PC-3 (cell line): ENCODE data around the gene PRSS12. TPM values are rescaled to one million over a fixed set of nuclear protein-coding genes. Genes with fewer than 3 reads are reported as not detected.

ENCODE experiments used
- ATAC-seq: fragments of 200-7000 bp; cut with Tn5 transposase; 2 replicates; pipeline ENCODE4 v1.9.1; 2020; ENCODE audit warnings: mild to moderate bottlenecking, moderate library complexity
- BruUV-seq: library from RNA; stranded (reverse); fragments of 400-500 nt; replicated peaks from 2 replicates; lab custom pipeline; 2021; lab: Mats Ljungman, UMichigan
- CTCF ChIA-PET: fragments of 300-600 bp; sonication (Branson Sonifier 250); formaldehyde crosslinking; loops from one replicate; lab custom pipeline; 2022; ENCODE audit warnings: antibody characterized with exemption; lab: Charles Lee
- POLR2A ChIA-PET: fragments of 300-600 bp; sonication (Branson Sonifier 250); formaldehyde crosslinking; loops from one replicate; lab custom pipeline; 2022; ENCODE audit warnings: antibody characterized with exemption; ENCODE audit not compliant: unreplicated experiment; lab: Charles Lee
- DNase-seq: peaks from one replicate; pipeline ENCODE4 v3.0.0-alpha.2; 2015
- H2AFZ ChIP-seq: fragments of 300-600 bp; sonication (generic); 2 replicates; pipeline ENCODE4 v1.6.0; 2016; ENCODE audit warnings: antibody characterized with exemption, low read length
- H3F3A ChIP-seq: fragments of 300-600 bp; sonication (generic); one replicate; pipeline ENCODE4 v1.6.0; 2017; ENCODE audit warnings: antibody characterized with exemption, low read length, control low read depth, mild to moderate bottlenecking; ENCODE audit not compliant: unreplicated experiment
- H3K27ac ChIP-seq: fragments of 300-600 bp; sonication (generic); 2 replicates; pipeline ENCODE4 v1.5.1; 2016; ENCODE audit warnings: mild to moderate bottlenecking, low read length
- H3K27me3 ChIP-seq: fragments of 300-600 bp; sonication (generic); 2 replicates; pipeline ENCODE4 v1.6.1; 2016; ENCODE audit warnings: low read length, mixed read lengths
- H3K36me3 ChIP-seq: fragments of 300-600 bp; sonication (generic); 2 replicates; pipeline ENCODE4 v1.6.1; 2016; ENCODE audit warnings: low read depth, mixed run types, low read length, mixed read lengths
- H3K4me1 ChIP-seq: fragments of 300-600 bp; sonication (generic); 2 replicates; pipeline ENCODE4 v1.5.1; 2016; ENCODE audit warnings: low read length; ENCODE audit not compliant: insufficient read depth
- H3K4me2 ChIP-seq: fragments of 300-600 bp; sonication (generic); 2 replicates; pipeline ENCODE4 v1.6.0; 2016; ENCODE audit warnings: low read length
- H3K4me3 ChIP-seq: fragments of 300-600 bp; sonication (generic); 2 replicates; pipeline ENCODE4 v1.5.1; 2016; ENCODE audit warnings: mild to moderate bottlenecking, low read length, mixed read lengths
- H3K79me2 ChIP-seq: fragments of 300-600 bp; sonication (generic); 2 replicates; pipeline ENCODE4 v1.6.1; 2017; ENCODE audit warnings: low read length, mixed read lengths
- H3K9ac ChIP-seq: fragments of 300-600 bp; sonication (generic); 2 replicates; pipeline ENCODE4 v1.6.0; 2016; ENCODE audit warnings: mild to moderate bottlenecking, low read length
- H3K9me2 ChIP-seq: fragments of 300-600 bp; sonication (generic); replicated peaks from 2 replicates; pipeline ENCODE4 v1.6.1; 2016; ENCODE audit warnings: mixed run types, low read length, mixed read lengths
- H3K9me3 ChIP-seq: fragments of 300-600 bp; sonication (generic); 2 replicates; pipeline ENCODE4 v1.6.1; 2016; ENCODE audit warnings: low read length, mixed read lengths
- H4K20me1 ChIP-seq: fragments of 300-600 bp; sonication (generic); 2 replicates; pipeline ENCODE4 v1.6.1; 2016; ENCODE audit warnings: low read length, mixed read lengths
- CTCF ChIP-seq: fragments of 300-600 bp; sonication (generic); conservative IDR thresholded peaks from 2 replicates; pipeline ENCODE4 v1.5.1; 2017; ENCODE audit warnings: antibody characterized with exemption, low read depth, mild to moderate bottlenecking, low read length
- EZH2 ChIP-seq: fragments of 300-600 bp; sonication (generic); IDR thresholded peaks from one replicate; pipeline ENCODE4 v1.6.1; 2017; ENCODE audit warnings: antibody characterized with exemption, mild to moderate bottlenecking, low read length; ENCODE audit not compliant: unreplicated experiment
- EZH2phosphoT487 ChIP-seq: fragments of 300-600 bp; sonication (generic); IDR thresholded peaks from 2 replicates; pipeline ENCODE4 v1.6.1; 2018; ENCODE audit warnings: mild to moderate bottlenecking, antibody characterized with exemption, low read length, borderline replicate concordance
- intact Hi-C: fragments of 100-400 bp; cut with micrococcal nuclease; formaldehyde crosslinking; loops from 2 replicates; pipeline ENCODE4 v1.9.0; 2023
- total RNA-seq: library from RNA; depleted of rRNA; stranded (reverse); fragments of >200 nt; gene quantifications from 2 replicates; pipeline ENCODE4 v1.2.3, GENCODE V29; 2014

Gene PRSS12
- total RNA-seq, 1 experiment from 2014 or later = 1.5 TPM

- Histone ChIP-seq H3K9me2 (no peaks in the 10 kb centered on the region), H3K9me3 (no peaks in the 10 kb centered on the region), H2AFZ (no peak overlapping the region), H3K4me2 (peak overlapping the region; percentile 96), H3K9ac (peak overlapping the region; percentile 100), H3K79me2 (peaks cover 21% of the 10 kb centered on the region), H3K4me3 (peak overlapping the region; percentile 100), H3K36me3 (peaks cover 27% of the 10 kb centered on the region), H4K20me1 (peaks cover 31% of the 10 kb centered on the region), H3F3A (peaks cover 24% of the 10 kb centered on the region), H3K27ac (no peak overlapping the region), H3K4me1 (peaks cover 15% of the 10 kb centered on the region), H3K27me3 (no peaks in the 10 kb centered on the region)
- ATAC-seq (peak; percentile 35), DNase-seq (peak; percentile 60)
- POLR2A ChIA-PET = no interaction called here
- CTCF ChIA-PET = no interaction called here
- TF ChIP-seq CTCF = peak; percentile 60
- TF ChIP-seq EZH2 = no peak
- no TSS peak for BruUV-seq
- intact Hi-C loops = loop anchor here (2.0 to 10.0 kb wide), 4 partner anchors 47 to 314 kb away; partner anchors contain the start of gene PRSS12
Measured at GRCh38 chr4:118280501-118281218, 72.1 kb downstream of the PRSS12 start.

GRCh38 chr4:118279920-118280432, 72.8 kb downstream of the PRSS12 start:
- Histone ChIP-seq H3K27me3 (no peaks in the 10 kb centered on the region), H3K4me1 (peaks cover 15% of the 10 kb centered on the region), H3K9me2 (no peaks in the 10 kb centered on the region), H4K20me1 (peaks cover 31% of the 10 kb centered on the region), H3K4me3 (peak overlapping the region; percentile 100), H3K36me3 (peaks cover 27% of the 10 kb centered on the region), H3K4me2 (peak overlapping the region; percentile 96), H3K9ac (peak overlapping the region; percentile 100), H3K79me2 (peaks cover 21% of the 10 kb centered on the region), H3F3A (peaks cover 24% of the 10 kb centered on the region), H3K27ac (peak overlapping the region; percentile 77; the same call in 1 of the 2 replicates), H2AFZ (no peak overlapping the region), H3K9me3 (no peaks in the 10 kb centered on the region)
- POLR2A ChIA-PET = no interaction called here
- DNase-seq (no peak), ATAC-seq (no peak)
- intact Hi-C loops = loop anchor here (2.0 to 10.0 kb wide), 5 partner anchors 47 to 1145 kb away; partner anchors contain the start of gene PRSS12
- CTCF ChIA-PET = no interaction called here
- no TSS peak for BruUV-seq
- TF ChIP-seq EZH2 (no peak), CTCF (no peak), EZH2phosphoT487 (no peak)

- H3K9me3 ChIP-seq = no peaks in the 10 kb centered on the region
- peak overlapping the region; percentile 77 for H3K27ac ChIP-seq
- peaks cover 21% of the 10 kb centered on the region for H3K79me2 ChIP-seq
- ATAC-seq (no peak), DNase-seq (no peak)
- no TSS peak for BruUV-seq
- POLR2A ChIA-PET = no interaction called here
- no peak overlapping the region for H2AFZ ChIP-seq
- peaks cover 27% of the 10 kb centered on the region for H3K36me3 ChIP-seq
- peaks cover 24% of the 10 kb centered on the region for H3F3A ChIP-seq
- H3K27me3 ChIP-seq = no peaks in the 10 kb centered on the region
- H3K4me3 ChIP-seq = peak overlapping the region; percentile 100
- CTCF ChIA-PET = no interaction called here
- H3K4me2 ChIP-seq = peak overlapping the region; percentile 96
- H3K9me2 ChIP-seq = no peaks in the 10 kb centered on the region
- H4K20me1 ChIP-seq = peaks cover 31% of the 10 kb centered on the region
- intact Hi-C loops = loop anchor here (10.0 kb wide), 1 partner anchor 1145 kb away; no protein-coding TSS in a partner anchor
- TF ChIP-seq EZH2phosphoT487 = no peak
- no peak for TF ChIP-seq CTCF
- TF ChIP-seq EZH2 = no peak
- peaks cover 15% of the 10 kb centered on the region for H3K4me1 ChIP-seq
- H3K9ac ChIP-seq = peak overlapping the region; percentile 100
Measured at GRCh38 chr4:118279328-118279727, 73.5 kb downstream of the PRSS12 start.
